Thoracic aorta (tissue), 2 donors: Measurements from ENCODE around the gene CACNA1G. TPM values are rescaled to one million over a fixed set of nuclear protein-coding genes. Genes with fewer than 3 reads are reported as not detected.

Source experiments
- ATAC-seq: fragments of 150-250 bp; one replicate; pipeline ENCODE4 v1.8.0; 2017; ENCODE audit warnings: low read depth; ENCODE audit not compliant: insufficient number of reproducible peaks, low FRiP score
- DNase-seq: peaks from one replicate; pipeline ENCODE4 v3.0.0-alpha.2; 2020; ENCODE audit warnings: low spot score
- H3K27ac ChIP-seq, 2 donors: fragments of 200-600 bp; sonication (generic); 1 replicate in 1 of 2; 2 replicates in 1 of 2; pipeline ENCODE4 v1.5.1; 2016; ENCODE audit warnings: mild to moderate bottlenecking in 2 of 2, moderate library complexity in 2 of 2
- H3K27me3 ChIP-seq: fragments of 200-600 bp; sonication (generic); replicated peaks from 2 replicates; pipeline ENCODE4 v1.6.0; 2016; ENCODE audit warnings: mild to moderate bottlenecking; ENCODE audit not compliant: insufficient read depth
- H3K36me3 ChIP-seq: fragments of 200-600 bp; sonication (generic); one replicate; pipeline ENCODE4 v1.5.1; 2016
- H3K4me1 ChIP-seq, 2 donors: fragments of 200-600 bp; sonication (generic); 1 replicate in 1 of 2; 2 replicates in 1 of 2; pipeline versions ENCODE4 v1.5.1 to v1.6.0; 2016; ENCODE audit warnings: low read depth in 2 of 2, mild to moderate bottlenecking in 1 of 2; ENCODE audit not compliant: control insufficient read depth in 1 of 2
- H3K4me3 ChIP-seq: fragments of 200-600 bp; sonication (generic); 2 replicates; pipeline ENCODE4 v1.5.1; 2016; ENCODE audit warnings: mild to moderate bottlenecking
- H3K9me3 ChIP-seq: fragments of 200-600 bp; sonication (generic); 2 replicates; pipeline ENCODE4 v1.5.1; 2016
- total RNA-seq, 2 donors: library from RNA; depleted of rRNA; stranded (reverse); fragments of >200 nt; gene quantifications; one replicate each; pipeline versions ENCODE4 v1.1.0 to v1.2.3, GENCODE V29; 2016
- TF ChIP-seq, protein P1 (sequence below): fragments of 200-600 bp; sonication (generic); IDR thresholded peaks from one replicate; pipeline ENCODE4 v1.5.1; 2019; ENCODE audit warnings: antibody characterized with exemption

Gene CACNA1G
- total RNA-seq, 2 donors from 2014 or later = 0.27 to 2.3 TPM

DNA sequence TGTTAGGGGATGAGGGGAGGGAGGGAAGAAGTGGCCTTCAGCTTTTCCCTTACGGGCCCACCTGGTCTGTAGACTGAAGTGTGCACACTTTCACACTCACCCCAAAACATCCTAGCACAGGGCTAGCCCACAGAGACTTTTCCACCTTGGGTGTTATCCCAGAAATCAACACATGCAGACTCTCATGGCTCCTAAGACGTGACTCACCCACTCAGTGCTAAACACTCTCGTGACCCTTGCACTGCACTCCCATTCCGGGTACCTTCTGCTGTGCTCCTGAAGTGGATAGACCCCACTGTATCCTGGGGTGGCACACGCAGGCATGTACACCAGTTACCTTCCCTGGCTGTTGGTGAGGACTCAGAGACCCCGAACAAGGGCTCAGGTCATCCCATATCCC, 51.1 kb downstream of the CACNA1G start:
- TF ChIP-seq, protein P1, sequence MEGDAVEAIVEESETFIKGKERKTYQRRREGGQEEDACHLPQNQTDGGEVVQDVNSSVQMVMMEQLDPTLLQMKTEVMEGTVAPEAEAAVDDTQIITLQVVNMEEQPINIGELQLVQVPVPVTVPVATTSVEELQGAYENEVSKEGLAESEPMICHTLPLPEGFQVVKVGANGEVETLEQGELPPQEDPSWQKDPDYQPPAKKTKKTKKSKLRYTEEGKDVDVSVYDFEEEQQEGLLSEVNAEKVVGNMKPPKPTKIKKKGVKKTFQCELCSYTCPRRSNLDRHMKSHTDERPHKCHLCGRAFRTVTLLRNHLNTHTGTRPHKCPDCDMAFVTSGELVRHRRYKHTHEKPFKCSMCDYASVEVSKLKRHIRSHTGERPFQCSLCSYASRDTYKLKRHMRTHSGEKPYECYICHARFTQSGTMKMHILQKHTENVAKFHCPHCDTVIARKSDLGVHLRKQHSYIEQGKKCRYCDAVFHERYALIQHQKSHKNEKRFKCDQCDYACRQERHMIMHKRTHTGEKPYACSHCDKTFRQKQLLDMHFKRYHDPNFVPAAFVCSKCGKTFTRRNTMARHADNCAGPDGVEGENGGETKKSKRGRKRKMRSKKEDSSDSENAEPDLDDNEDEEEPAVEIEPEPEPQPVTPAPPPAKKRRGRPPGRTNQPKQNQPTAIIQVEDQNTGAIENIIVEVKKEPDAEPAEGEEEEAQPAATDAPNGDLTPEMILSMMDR = no peak
- Histone ChIP-seq H3K4me3 (no peak overlapping the region), H3K4me1 (no peaks in the 10 kb centered on the region), H3K27ac (no peak overlapping the region), H3K9me3 (no peaks in the 10 kb centered on the region), H3K36me3 (no peaks in the 10 kb centered on the region), H3K27me3 (no peaks in the 10 kb centered on the region)
- DNase-seq (no peak), ATAC-seq (no peak)

DNA sequence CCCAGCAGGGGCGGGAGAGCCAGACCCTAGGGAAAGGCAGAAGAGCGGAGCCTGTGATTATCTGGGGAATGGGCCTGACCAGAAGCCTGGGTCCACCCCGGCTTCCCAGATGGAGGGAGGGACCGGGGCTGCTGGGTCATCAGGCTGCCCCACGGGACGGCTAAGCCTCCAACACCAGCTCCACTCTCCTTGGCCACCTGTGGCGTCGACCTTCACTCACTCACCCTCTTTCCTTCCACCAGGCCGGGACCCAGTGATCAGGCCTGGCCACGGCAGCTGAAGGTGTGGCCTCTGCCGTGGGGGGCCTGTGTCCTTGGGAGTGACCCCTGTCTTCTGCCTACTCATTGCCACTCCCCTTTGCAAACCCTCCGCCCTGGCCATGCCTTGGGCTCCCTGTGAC, 51.8 kb downstream of the CACNA1G start:
- TF ChIP-seq, protein P1 = no peak
- H3K4me3 ChIP-seq = no peak overlapping the region
- DNase-seq (no peak), ATAC-seq (no peak)
- H3K27me3 ChIP-seq = no peaks in the 10 kb centered on the region
- H3K9me3 ChIP-seq = no peaks in the 10 kb centered on the region
- H3K4me1 ChIP-seq = no peaks in the 10 kb centered on the region
- H3K36me3 ChIP-seq = no peaks in the 10 kb centered on the region
- no peak overlapping the region for H3K27ac ChIP-seq

DNA sequence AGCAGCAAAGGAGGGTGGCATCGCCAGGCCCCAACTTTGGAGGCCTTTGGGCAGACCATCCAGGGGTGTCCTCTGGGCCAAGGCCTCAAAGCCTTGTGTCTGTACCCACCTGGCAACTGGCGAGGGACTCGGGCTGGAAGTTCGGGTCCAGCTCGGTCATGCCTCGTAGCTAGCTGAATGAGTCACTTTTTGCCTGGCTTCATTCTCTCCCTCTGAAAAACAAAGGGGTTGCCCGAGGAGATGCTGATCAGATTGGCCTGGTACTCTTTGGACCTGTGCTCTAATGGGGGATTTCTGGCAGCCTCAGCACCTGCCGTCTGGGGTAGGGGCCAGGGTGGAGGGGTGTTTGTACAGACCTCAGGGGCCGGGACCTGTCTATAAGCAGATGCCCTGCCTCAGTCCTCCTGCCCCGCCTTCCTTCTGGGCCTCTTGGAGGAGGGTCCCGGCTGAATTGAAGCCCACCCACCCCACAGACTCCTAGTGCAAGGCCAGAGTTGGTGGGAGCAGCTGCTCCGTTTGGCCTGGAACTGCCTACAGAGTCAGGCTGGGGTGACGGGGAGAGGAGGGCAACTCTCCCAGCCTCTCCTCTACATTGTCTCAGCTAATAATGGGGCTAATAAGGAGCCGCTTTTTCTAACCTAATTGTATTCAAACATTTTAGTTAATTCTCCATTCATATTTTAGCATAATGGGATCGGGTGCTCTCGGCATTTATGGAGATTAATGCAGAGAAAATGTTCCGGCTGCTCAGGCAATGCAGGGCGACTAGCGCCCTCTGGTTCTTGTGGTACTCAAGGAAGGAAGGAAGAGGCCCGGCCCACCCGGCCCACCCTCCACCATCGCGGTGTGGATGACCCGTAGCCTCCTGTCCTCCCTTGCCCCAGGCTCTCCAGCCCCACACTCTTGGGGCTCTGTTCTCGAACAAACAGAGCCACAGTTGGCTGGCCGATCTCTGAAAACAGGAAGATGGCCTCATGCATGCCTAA, 52.8 kb downstream of the CACNA1G start:
- ATAC-seq (no peak), DNase-seq (no peak)
- no peaks in the 10 kb centered on the region for H3K36me3 ChIP-seq
- no peaks in the 10 kb centered on the region for H3K4me1 ChIP-seq
- H3K27ac ChIP-seq = no peak overlapping the region
- TF ChIP-seq, protein P1 = no peak
- no peaks in the 10 kb centered on the region for H3K27me3 ChIP-seq
- no peak overlapping the region for H3K4me3 ChIP-seq
- H3K9me3 ChIP-seq = no peaks in the 10 kb centered on the region

DNA sequence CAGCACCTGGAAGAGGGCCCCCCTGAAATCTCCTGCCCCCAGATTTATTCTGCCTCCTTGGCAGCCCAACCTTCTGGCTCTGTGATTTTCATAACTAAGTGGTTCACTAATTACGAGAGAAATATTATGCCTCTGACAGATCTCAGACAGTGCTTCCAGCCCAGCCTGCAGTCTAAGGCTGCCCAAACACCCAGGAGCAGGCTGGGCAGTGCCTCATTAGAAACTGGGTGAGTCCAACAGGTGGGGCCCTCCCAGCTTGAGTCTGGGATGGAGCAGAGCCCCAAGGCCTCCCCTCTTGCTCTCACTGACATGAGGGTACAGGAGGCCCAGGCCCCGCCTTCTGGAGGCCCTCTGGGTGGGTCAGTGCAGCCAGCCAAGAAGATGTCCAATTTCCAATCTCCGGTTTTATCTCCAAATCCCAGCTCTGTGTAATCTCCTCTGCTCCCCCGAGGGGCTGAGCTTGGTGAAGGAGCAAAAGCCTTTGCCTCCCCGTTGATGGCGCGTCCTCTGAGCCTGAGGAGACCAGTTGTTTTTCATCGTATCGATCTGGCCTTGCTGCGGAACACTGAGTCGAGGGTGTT, 54.0 kb downstream of the CACNA1G start:
- Histone ChIP-seq H3K4me1 (no peaks in the 10 kb centered on the region), H3K36me3 (no peaks in the 10 kb centered on the region), H3K4me3 (no peak overlapping the region), H3K27ac (no peak overlapping the region), H3K27me3 (no peaks in the 10 kb centered on the region), H3K9me3 (no peaks in the 10 kb centered on the region)
- DNase-seq = no peak
- ATAC-seq = no peak
- TF ChIP-seq, protein P1 = no peak

DNA sequence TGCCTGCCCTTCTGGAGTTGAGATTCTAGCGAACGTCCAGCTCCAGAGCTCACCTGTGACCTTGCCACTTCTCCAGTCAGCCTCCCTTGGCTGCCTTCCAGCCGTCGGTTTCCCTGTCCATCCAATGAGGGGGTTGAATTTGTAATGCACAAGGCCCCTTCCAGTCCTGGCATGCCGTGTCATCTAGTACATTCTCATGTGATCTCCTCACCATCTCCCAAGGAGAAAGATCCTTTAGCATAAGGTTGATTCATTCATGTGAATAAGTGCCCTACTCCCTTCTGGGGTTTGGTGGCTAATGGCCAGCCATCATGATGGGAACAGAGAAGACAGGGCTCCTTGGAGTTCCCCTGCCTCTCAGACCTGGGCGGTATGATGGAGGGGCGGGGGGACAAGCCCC, 55.3 kb downstream of the CACNA1G start:
- no peaks in the 10 kb centered on the region for H3K36me3 ChIP-seq
- TF ChIP-seq, protein P1 = no peak
- no peaks in the 10 kb centered on the region for H3K9me3 ChIP-seq
- H3K27ac ChIP-seq = no peak overlapping the region
- H3K27me3 ChIP-seq = no peaks in the 10 kb centered on the region
- DNase-seq = no peak
- H3K4me1 ChIP-seq = no peaks in the 10 kb centered on the region
- no peak overlapping the region for H3K4me3 ChIP-seq
- no peak for ATAC-seq
